GM21381 (cell line): ENCODE measurements around the gene EIF4B.

Experiments used
- ATAC-seq: cut with Tn5 transposase; IDR thresholded peaks from one replicate; pipeline ENCODE4 v1.9.1; 2021; ENCODE audit warnings: mild to moderate bottlenecking, moderate library complexity; ENCODE audit not compliant: unreplicated experiment

The EIF4B gene

GRCh38 chr12:53044896-53045695 lies 38.8 kb downstream of the EIF4B start:
- no peak for ATAC-seq

- no peak for ATAC-seq
Measured at GRCh38 chr12:53045696-53046045, 39.4 kb downstream of the EIF4B start.

- peak; percentile 37 for ATAC-seq
Measured at GRCh38 chr12:53046655-53047220, 40.5 kb downstream of the EIF4B start.

- ATAC-seq, result peak; percentile 73
Measured at GRCh38 chr12:53047221-53048032, 41.2 kb downstream of the EIF4B start.

GRCh38 chr12:53048033-53048779 lies 42.0 kb downstream of the EIF4B start:
- ATAC-seq, result no peak

GRCh38 chr12:53048780-53049401 lies 42.6 kb downstream of the EIF4B start:
- ATAC-seq, result no peak

- no peak for ATAC-seq
Measured at GRCh38 chr12:53049571-53050318, 43.5 kb downstream of the EIF4B start, which contains the start of gene TNS2. TNS2 (plus strand) TSS chr12:53050065; CDS start chr12:53050186, 121 bp downstream.

- ATAC-seq, result no peak
Measured at GRCh38 chr12:53050426-53051057, 44.3 kb downstream of the EIF4B start.

GRCh38 chr12:53051058-53051880 lies 45.0 kb downstream of the EIF4B start:
- ATAC-seq, result no peak

- ATAC-seq, result no peak
Measured at GRCh38 chr12:53051881-53052412, 45.7 kb downstream of the EIF4B start.

GRCh38 chr12:53052419-53053217 lies 46.4 kb downstream of the EIF4B start:
- no peak for ATAC-seq

- no peak for ATAC-seq
Measured at GRCh38 chr12:53053218-53054111, 47.2 kb downstream of the EIF4B start.

GRCh38 chr12:53054112-53054878 lies 48.0 kb downstream of the EIF4B start:
- peak; percentile 86 for ATAC-seq

GRCh38 chr12:53055471-53056266 lies 49.4 kb downstream of the EIF4B start:
- ATAC-seq, result no peak

GRCh38 chr12:53056296-53056695 lies 50.0 kb downstream of the EIF4B start:
- no peak for ATAC-seq
